ENCODE data around the gene NRN1L. TPM values are rescaled to one million over a fixed set of nuclear protein-coding genes. Genes with fewer than 3 reads are reported as not detected.

NRN1L gene
- total RNA-seq, 3 donors from 2014 or later = not detected

Other genes starting within 250 kb of the NRN1L start
- 100 to 1,000 TPM; 204 to 221 (median 207) TPM for gene CARMIL2, start 239.7 kb upstream of the NRN1L start, total RNA-seq
- 10 to 100 TPM; 87.5 to 89.7 (median 89.4) TPM for gene ACD, start 224.6 kb upstream of the NRN1L start, total RNA-seq
- 10 to 100 TPM; 12.0 to 12.5 (median 12.5) TPM for gene PARD6A, start 223.9 kb upstream of the NRN1L start, total RNA-seq
- 10 to 100 TPM; 13.9 to 16.7 (median 14.1) TPM for gene ENKD1, start 218.1 kb upstream of the NRN1L start, total RNA-seq
- under 1 TPM; 0.35 to 0.63 (median 0.46) TPM for gene C16orf86, start 218.1 kb upstream of the NRN1L start, total RNA-seq
- gene GFOD2, start 165.6 kb upstream of the NRN1L start, total RNA-seq = 10 to 100 TPM; 17.3 to 22.0 (median 20.2) TPM
- gene RANBP10, start 78.3 kb upstream of the NRN1L start, total RNA-seq = 10 to 100 TPM; 17.2 to 17.9 (median 17.8) TPM
- gene TSNAXIP1, start 78.0 kb upstream of the NRN1L start, total RNA-seq = 1 to 10 TPM in 2 of 3 donors, under 1 TPM in 1; 0.79 to 1.4 (median 1.3) TPM
- 10 to 100 TPM; 42.1 to 51.4 (median 43.1) TPM for gene THAP11, start 42.6 kb upstream of the NRN1L start, total RNA-seq
- gene NUTF2, start 38.0 kb upstream of the NRN1L start, total RNA-seq = 100 to 1,000 TPM; 170 to 182 (median 182) TPM
- gene CENPT, start 37.2 kb upstream of the NRN1L start, total RNA-seq = 10 to 100 TPM; 40.4 to 52.0 (median 46.3) TPM
- gene EDC4, start 11.8 kb upstream of the NRN1L start, total RNA-seq = 100 to 1,000 TPM; 114 to 124 (median 120) TPM
- 10 to 100 TPM; 10.4 to 14.6 (median 10.9) TPM for gene PSKH1, start 8.4 kb downstream of the NRN1L start, total RNA-seq
- 10 to 100 TPM in 1 of 3 donors, 1 to 10 TPM in 2; 7.8 to 10.4 (median 8.8) TPM for gene CTRL, start 47.0 kb downstream of the NRN1L start, total RNA-seq
- 100 to 1,000 TPM; 223 to 262 (median 249) TPM for gene PSMB10, start 52.0 kb downstream of the NRN1L start, total RNA-seq
- gene LCAT, start 59.2 kb downstream of the NRN1L start, total RNA-seq = 1 to 10 TPM; 8.0 to 9.1 (median 8.1) TPM
- 10 to 100 TPM; 18.5 to 20.5 (median 19.6) TPM for gene SLC12A4, start 83.8 kb downstream of the NRN1L start, total RNA-seq
- under 1 TPM in 2 of 3 donors, not detected in 1; 0.11 to 0.33 TPM for gene DPEP3, start 95.6 kb downstream of the NRN1L start, total RNA-seq
- under 1 TPM; 0.47 to 0.81 (median 0.71) TPM for gene DPEP2, start 114.6 kb downstream of the NRN1L start, total RNA-seq
- gene DPEP2NB, start 131.0 kb downstream of the NRN1L start, total RNA-seq = not detected
- 10 to 100 TPM; 34.9 to 40.3 (median 39.1) TPM for gene DDX28, start 138.3 kb downstream of the NRN1L start, total RNA-seq
- 10 to 100 TPM; 35.9 to 37.4 (median 37.1) TPM for gene DUS2, start 138.4 kb downstream of the NRN1L start, total RNA-seq
- gene NFATC3, start 200.5 kb downstream of the NRN1L start, total RNA-seq = 10 to 100 TPM; 64.8 to 72.3 (median 65.3) TPM